ENCODE data around the gene G2E3.

Gene G2E3

GRCh38 chr14:30645600-30645999 is 86.6 kb downstream of the G2E3 start:
- Histone ChIP-seq H3K36me3 (ENCODE audit: control insufficient read depth, insufficient read depth, low read length) (no peaks in the 10 kb centered on the region), H3K4me1 (ENCODE audit: control insufficient read depth, insufficient read depth, low read length) (no peaks in the 10 kb centered on the region), H3K4me3 (ENCODE audit: low read length) (no peak overlapping the region), H3K9ac (ENCODE audit: low read length) (no peak overlapping the region), H3K27me3 (ENCODE audit: control insufficient read depth, insufficient read depth, low read length) (no peaks in the 10 kb centered on the region), H3K9me3 (ENCODE audit: control insufficient read depth, low read length) (no peaks in the 10 kb centered on the region)

GRCh38 chr14:30648471-30648870 is 89.5 kb downstream of the G2E3 start:
- Histone ChIP-seq H3K9me3 (ENCODE audit: control insufficient read depth, low read length) (no peaks in the 10 kb centered on the region), H3K9ac (ENCODE audit: low read length) (no peak overlapping the region), H3K4me1 (ENCODE audit: control insufficient read depth, insufficient read depth, low read length) (no peaks in the 10 kb centered on the region), H3K4me3 (ENCODE audit: low read length) (no peak overlapping the region), H3K27me3 (ENCODE audit: control insufficient read depth, insufficient read depth, low read length) (no peaks in the 10 kb centered on the region), H3K36me3 (ENCODE audit: control insufficient read depth, insufficient read depth, low read length) (no peaks in the 10 kb centered on the region)

GRCh38 chr14:30651937-30652336 is 93.0 kb downstream of the G2E3 start:
- Histone ChIP-seq H3K4me3 (ENCODE audit: low read length) (no peak overlapping the region), H3K9ac (ENCODE audit: low read length) (no peak overlapping the region), H3K9me3 (ENCODE audit: control insufficient read depth, low read length) (no peaks in the 10 kb centered on the region), H3K27me3 (ENCODE audit: control insufficient read depth, insufficient read depth, low read length) (no peaks in the 10 kb centered on the region), H3K4me1 (ENCODE audit: control insufficient read depth, insufficient read depth, low read length) (no peaks in the 10 kb centered on the region), H3K36me3 (ENCODE audit: control insufficient read depth, insufficient read depth, low read length) (peaks cover 5% of the 10 kb centered on the region)

GRCh38 chr14:30655124-30655523 is 96.2 kb downstream of the G2E3 start:
- H3K4me1 ChIP-seq (ENCODE audit: control insufficient read depth, insufficient read depth, low read length), result no peaks in the 10 kb centered on the region
- H3K27me3 ChIP-seq (ENCODE audit: control insufficient read depth, insufficient read depth, low read length), result no peaks in the 10 kb centered on the region
- no peak overlapping the region for H3K4me3 ChIP-seq (ENCODE audit: low read length)
- peaks cover 5% of the 10 kb centered on the region for H3K36me3 ChIP-seq (ENCODE audit: control insufficient read depth, insufficient read depth, low read length)
- no peak overlapping the region for H3K9ac ChIP-seq (ENCODE audit: low read length)
- H3K9me3 ChIP-seq (ENCODE audit: control insufficient read depth, low read length), result no peaks in the 10 kb centered on the region

GRCh38 chr14:30655658-30656057 is 96.7 kb downstream of the G2E3 start:
- H3K4me3 ChIP-seq (ENCODE audit: low read length), result no peak overlapping the region
- H3K4me1 ChIP-seq (ENCODE audit: control insufficient read depth, insufficient read depth, low read length), result no peaks in the 10 kb centered on the region
- H3K27me3 ChIP-seq (ENCODE audit: control insufficient read depth, insufficient read depth, low read length), result no peaks in the 10 kb centered on the region
- no peaks in the 10 kb centered on the region for H3K9me3 ChIP-seq (ENCODE audit: control insufficient read depth, low read length)
- H3K36me3 ChIP-seq (ENCODE audit: control insufficient read depth, insufficient read depth, low read length), result peaks cover 5% of the 10 kb centered on the region
- H3K9ac ChIP-seq (ENCODE audit: low read length), result no peak overlapping the region

GRCh38 chr14:30656190-30656632 is 97.3 kb downstream of the G2E3 start:
- Histone ChIP-seq H3K9me3 (ENCODE audit: control insufficient read depth, low read length) (no peaks in the 10 kb centered on the region), H3K4me1 (ENCODE audit: control insufficient read depth, insufficient read depth, low read length) (no peaks in the 10 kb centered on the region), H3K27me3 (ENCODE audit: control insufficient read depth, insufficient read depth, low read length) (no peaks in the 10 kb centered on the region), H3K9ac (ENCODE audit: low read length) (no peak overlapping the region), H3K4me3 (ENCODE audit: low read length) (no peak overlapping the region), H3K36me3 (ENCODE audit: control insufficient read depth, insufficient read depth, low read length) (peaks cover 5% of the 10 kb centered on the region)

- no peaks in the 10 kb centered on the region for H3K4me1 ChIP-seq (ENCODE audit: control insufficient read depth, insufficient read depth, low read length)
- H3K4me3 ChIP-seq (ENCODE audit: low read length), result no peak overlapping the region
- H3K9me3 ChIP-seq (ENCODE audit: control insufficient read depth, low read length), result no peaks in the 10 kb centered on the region
- peaks cover 5% of the 10 kb centered on the region for H3K36me3 ChIP-seq (ENCODE audit: control insufficient read depth, insufficient read depth, low read length)
- H3K27me3 ChIP-seq (ENCODE audit: control insufficient read depth, insufficient read depth, low read length), result no peaks in the 10 kb centered on the region
- no peak overlapping the region for H3K9ac ChIP-seq (ENCODE audit: low read length)
Observed at GRCh38 chr14:30657050-30657449, 98.1 kb downstream of the G2E3 start.

- Histone ChIP-seq H3K36me3 (ENCODE audit: control insufficient read depth, insufficient read depth, low read length) (peaks cover 5% of the 10 kb centered on the region), H3K4me1 (ENCODE audit: control insufficient read depth, insufficient read depth, low read length) (no peaks in the 10 kb centered on the region), H3K27me3 (ENCODE audit: control insufficient read depth, insufficient read depth, low read length) (no peaks in the 10 kb centered on the region), H3K9me3 (ENCODE audit: control insufficient read depth, low read length) (no peaks in the 10 kb centered on the region), H3K9ac (ENCODE audit: low read length) (no peak overlapping the region), H3K4me3 (ENCODE audit: low read length) (no peak overlapping the region)
Observed at GRCh38 chr14:30657606-30658163, 98.7 kb downstream of the G2E3 start.

GRCh38 chr14:30658645-30659044 is 99.7 kb downstream of the G2E3 start:
- Histone ChIP-seq H3K4me3 (ENCODE audit: low read length) (no peak overlapping the region), H3K9me3 (ENCODE audit: control insufficient read depth, low read length) (no peaks in the 10 kb centered on the region), H3K4me1 (ENCODE audit: control insufficient read depth, insufficient read depth, low read length) (no peaks in the 10 kb centered on the region), H3K36me3 (ENCODE audit: control insufficient read depth, insufficient read depth, low read length) (peaks cover 5% of the 10 kb centered on the region), H3K9ac (ENCODE audit: low read length) (no peak overlapping the region), H3K27me3 (ENCODE audit: control insufficient read depth, insufficient read depth, low read length) (no peaks in the 10 kb centered on the region)

- H3K36me3 ChIP-seq (ENCODE audit: control insufficient read depth, insufficient read depth, low read length), result no peaks in the 10 kb centered on the region
- no peak overlapping the region for H3K9ac ChIP-seq (ENCODE audit: low read length)
- H3K27me3 ChIP-seq (ENCODE audit: control insufficient read depth, insufficient read depth, low read length), result no peaks in the 10 kb centered on the region
- no peaks in the 10 kb centered on the region for H3K9me3 ChIP-seq (ENCODE audit: control insufficient read depth, low read length)
- no peaks in the 10 kb centered on the region for H3K4me1 ChIP-seq (ENCODE audit: control insufficient read depth, insufficient read depth, low read length)
- H3K4me3 ChIP-seq (ENCODE audit: low read length), result no peak overlapping the region
Observed at GRCh38 chr14:30669594-30669993, 110.6 kb downstream of the G2E3 start.

Measured in mucosa of stomach (tissue), 1 donor.